ENCODE results near the gene HDAC4.

HDAC4 gene

DNA sequence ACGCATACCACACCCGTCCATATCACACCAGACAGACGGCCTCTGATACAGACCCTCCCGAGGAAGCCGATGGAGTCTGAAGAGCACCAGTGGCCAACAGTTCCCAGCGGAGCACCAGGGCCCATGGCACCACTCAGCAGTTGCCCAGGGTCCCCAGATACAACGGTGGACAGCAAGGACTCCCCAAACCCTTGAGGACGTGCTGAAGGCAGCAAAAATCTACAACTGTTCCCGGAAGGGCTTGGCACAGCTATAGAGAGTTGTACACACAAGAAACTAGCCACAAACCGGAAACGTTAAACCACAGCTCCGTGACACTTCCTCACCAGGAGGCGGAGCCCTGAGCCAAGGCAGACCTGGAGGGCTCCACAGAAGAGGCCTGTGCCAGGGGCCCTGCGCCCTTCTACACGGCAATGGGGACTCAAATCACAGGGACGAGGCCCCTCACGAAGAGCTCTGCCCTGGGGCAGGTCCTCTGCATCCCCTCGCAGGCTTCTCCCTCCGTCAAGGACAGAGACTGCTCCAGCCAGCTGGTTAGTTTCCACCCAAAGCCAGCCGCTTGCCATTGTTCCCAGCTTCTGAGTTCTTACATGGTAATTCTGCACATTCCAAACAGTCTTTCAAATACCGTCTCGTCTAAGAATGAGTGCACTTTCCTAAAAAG, 133.4 kb downstream of the HDAC4 start:
- DNase-seq (ENCODE audit: low read depth in 2 of 2): peak; percentile 88 to 90

- DNase-seq (ENCODE audit: low read depth in 2 of 2): no peak
Observed at GRCh38 chr2:239266779-239267287, 134.0 kb downstream of the HDAC4 start.

DNA sequence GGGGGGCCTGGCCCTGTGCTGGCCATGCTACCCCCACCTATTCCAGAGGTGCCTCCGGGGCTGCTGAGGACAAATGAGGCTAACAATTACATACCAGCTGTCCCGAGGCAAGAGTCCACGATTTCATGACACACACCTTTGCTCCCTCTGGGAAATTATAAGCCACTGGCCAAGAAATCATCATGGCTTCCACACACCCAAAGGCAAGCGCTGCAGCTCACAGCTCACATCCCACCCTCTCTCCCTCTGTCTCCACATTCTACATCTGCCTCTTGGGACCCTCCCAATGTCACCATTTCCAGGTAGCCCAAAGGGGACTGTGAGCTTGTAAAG, 134.4 kb downstream of the HDAC4 start:
- DNase-seq (ENCODE audit: low read depth in 2 of 2): no peak

DNA sequence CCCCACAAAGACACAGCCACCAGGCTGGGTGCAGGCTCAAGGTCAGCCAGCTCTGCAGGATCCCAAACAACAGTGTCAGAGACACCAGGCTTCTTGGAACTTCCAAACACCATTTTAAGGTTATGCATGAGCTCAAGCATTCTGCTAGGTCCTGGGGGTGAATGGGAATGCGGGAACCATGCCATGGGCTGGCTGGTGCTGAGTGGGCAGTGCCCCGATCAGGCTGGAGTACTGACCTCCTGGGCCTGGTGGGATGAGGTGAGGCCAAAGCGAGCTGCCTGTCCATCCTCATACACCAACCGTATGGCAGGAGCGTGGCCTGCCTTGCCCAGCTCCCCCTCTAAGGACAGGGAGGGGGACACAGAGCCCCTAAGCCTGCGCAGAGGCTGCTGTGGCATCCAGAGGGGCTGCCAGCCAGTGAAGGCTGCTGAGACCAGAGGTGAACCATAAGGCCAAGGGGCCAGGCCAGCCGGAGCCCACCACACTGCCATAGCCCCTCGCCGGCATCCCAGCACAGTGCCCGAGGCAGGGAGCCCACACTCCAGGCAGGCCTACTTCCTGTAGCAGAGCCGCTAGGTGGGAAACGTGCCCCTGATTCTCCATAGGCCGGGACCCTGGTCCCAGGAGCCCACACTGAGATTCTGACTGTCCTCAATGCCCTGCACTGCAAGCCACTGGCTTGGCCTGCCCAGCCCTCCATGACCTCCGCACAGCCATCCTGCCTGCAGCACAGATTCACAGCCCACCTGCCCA, 135.0 kb downstream of the HDAC4 start:
- DNase-seq (ENCODE audit: low read depth in 2 of 2): no peak

- peak in 1 of 2 donors; percentile 54 for DNase-seq (ENCODE audit: low read depth in 2 of 2)
Observed at GRCh38 chr2:239264838-239265651, 135.8 kb downstream of the HDAC4 start.

DNA sequence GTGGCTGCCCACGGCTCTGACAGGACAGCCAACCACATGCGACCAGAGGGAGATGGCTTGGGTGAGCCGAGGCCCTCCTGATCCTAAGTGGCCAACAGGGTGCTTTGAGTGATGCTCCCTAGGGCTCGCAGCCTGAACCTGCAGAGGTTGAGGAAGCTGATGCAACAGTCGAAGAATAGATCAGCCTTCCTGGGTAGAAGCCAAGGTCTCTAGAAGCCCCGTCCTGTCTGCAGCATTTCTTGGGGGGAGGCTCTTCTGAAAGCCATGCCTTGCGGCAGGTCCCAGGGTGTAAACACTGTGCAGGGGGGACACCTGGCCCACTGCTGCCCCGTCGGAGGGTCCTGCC, 136.4 kb downstream of the HDAC4 start:
- DNase-seq (ENCODE audit: low read depth in 2 of 2): no peak

DNA sequence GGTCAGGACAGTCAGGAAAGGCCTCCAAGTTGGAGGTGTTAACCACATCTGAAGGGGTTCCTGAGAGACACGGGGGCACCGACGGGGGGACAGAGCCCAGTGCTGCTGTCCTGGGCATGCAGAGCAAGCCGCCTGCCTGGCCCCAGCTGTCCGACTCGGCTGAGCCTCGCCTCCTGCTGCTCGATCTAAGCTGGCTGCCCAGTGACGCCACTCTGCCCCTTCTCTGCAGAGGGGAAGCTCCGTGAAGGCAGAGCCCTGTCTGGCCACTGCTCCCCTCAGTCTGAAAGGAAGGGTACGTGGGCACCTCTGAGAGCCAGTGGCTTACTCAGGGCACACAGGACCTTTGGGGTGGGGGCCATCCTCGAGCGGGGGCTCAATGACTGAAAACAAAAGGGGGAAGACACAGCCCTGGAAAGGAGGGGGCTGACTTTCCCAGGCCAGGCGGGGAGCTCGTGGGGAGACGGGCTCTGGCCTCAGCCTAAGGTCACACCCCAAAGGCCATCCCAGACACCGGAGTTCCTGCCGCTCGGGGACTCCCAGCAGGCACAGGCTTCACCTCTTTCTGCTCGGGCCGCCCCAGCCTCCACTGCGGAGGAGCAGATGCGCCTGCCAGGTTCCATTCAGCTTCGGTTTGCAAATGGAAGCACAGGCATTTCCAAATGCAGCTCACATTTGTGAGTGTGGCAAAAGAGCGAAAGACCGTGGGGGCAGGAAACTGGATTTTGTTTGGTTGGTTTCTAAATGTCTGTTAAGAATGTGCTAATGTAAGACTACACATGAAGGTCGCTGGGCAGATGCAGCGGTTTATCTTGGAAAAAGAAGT, 136.9 kb downstream of the HDAC4 start:
- no peak for DNase-seq (ENCODE audit: low read depth in 2 of 2)

- no peak for DNase-seq (ENCODE audit: low read depth in 2 of 2)
Observed at GRCh38 chr2:239263231-239263630, 137.6 kb downstream of the HDAC4 start.

DNA sequence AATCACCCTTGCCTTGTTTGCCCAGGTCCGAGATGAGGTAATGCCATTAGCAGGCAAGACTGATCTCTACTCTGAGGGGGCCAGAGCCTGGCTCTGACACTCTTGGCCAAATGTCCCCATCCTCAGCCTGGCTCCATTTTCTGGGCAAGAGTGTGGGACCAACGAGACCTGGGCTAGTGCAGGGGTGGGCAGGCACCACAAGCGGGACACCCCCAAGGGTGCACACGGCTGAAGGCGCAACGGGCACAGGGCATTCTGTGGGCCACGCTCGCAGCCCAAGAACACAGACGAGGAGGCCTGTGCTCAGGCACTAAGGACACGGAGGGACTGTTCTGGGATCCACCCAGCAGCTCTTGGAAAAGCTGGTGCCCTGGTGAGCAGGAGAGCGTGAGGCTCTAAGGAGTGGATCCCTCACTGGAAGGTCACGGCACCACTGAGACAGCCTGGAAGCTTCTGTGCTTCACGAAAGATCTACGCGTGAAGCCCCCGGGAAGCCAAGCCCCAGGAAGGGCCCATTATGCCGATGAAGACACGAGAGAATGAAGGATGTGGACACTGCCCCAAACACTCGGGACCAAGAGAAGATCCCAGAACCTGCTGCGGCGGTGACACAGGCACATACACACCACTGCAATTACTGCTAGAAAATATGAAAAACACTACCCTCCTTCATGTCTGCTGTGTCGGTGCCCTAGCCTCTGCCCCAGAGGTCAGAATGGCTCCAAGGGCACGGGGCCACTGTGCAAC, 138.2 kb downstream of the HDAC4 start:
- DNase-seq (ENCODE audit: low read depth in 2 of 2): no peak

- no peak for DNase-seq (ENCODE audit: low read depth in 2 of 2)
Observed at GRCh38 chr2:239261796-239262483, 138.9 kb downstream of the HDAC4 start.

- no peak for DNase-seq (ENCODE audit: low read depth in 2 of 2)
Observed at GRCh38 chr2:239261356-239261755, 139.5 kb downstream of the HDAC4 start.

DNA sequence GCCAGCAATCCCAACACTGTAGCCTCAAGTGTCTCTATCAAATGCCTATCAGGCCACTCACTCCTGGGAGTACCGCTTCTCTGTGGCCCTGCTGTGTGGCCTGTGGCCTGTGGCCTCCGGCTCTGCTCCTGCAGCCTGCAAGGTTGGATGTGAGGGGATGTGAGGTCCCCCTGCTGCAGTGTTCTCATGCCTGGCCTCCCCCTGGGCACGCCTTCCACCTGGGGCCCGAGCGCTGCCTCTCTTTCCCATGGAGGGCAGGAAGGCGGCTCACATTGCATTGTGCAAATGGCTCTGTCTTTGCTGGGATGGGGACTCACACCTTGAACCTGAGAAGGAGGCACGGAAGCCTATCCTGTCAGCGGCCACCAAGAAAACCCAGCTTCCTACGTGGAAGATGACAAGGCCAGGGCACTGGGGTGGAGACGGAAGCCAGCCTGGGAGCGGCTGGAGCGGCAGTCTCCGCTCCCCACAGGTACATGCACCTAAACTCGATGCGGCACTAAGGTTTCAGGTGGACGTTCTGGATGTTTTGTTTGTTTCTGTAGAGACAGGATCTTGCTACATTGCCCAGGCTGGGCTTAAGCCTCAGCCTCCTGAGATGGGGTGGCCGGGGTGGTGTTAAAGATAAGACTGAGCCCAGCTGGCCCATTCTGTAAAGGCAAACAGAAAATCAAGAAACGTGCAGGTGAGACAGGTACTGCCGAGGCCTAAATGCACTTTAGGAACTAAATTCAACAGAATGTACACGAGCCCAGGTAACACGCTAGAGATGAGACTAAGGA, 140.1 kb downstream of the HDAC4 start:
- no peak for DNase-seq (ENCODE audit: low read depth in 2 of 2)

GRCh38 chr2:239259603-239260298, 141.1 kb downstream of the HDAC4 start:
- DNase-seq (ENCODE audit: low read depth in 2 of 2): no peak

- no peak for DNase-seq (ENCODE audit: low read depth in 2 of 2)
Observed at GRCh38 chr2:239259173-239259572, 141.6 kb downstream of the HDAC4 start.

DNA sequence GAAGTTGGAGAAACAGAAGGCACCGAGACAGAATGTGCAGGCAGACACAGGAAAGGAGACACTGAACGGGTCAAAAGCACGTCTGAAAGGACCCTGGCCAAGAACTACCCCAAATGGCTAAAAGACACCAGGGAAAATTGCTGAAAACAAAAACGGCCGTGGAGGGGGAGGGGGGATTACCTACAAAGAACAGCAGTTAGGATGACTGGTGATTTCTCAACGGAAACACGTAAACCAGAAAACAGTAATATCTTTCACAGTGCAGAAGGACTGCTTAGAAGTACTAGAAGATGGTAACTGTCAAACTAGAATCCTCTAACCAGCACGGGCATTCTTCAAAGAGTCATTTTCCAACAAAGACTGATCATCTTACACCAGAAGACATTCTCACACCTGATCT, 142.6 kb downstream of the HDAC4 start:
- DNase-seq (ENCODE audit: low read depth in 2 of 2): no peak

GRCh38 chr2:239257511-239257937, 143.3 kb downstream of the HDAC4 start:
- no peak for DNase-seq (ENCODE audit: low read depth in 2 of 2)

DNA sequence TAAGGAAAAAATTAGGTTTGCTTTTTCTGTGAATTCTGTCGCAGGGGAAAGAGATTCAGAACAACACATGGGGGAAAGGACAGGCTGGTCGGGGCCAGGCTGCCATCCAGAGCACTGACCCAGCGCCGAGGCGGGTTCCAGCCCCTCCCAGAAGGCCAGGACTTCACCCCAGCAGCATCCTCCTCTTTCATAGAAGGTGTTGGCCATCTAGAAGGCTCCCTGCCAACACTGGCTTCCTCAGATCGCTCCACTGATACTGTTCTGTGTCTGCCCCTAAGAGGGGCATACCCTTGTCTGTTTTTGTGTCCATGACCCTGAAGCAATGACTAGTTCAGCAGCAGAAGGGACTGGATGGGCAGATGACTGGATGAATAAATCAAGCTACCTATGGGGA, 144.5 kb downstream of the HDAC4 start:
- no peak for DNase-seq (ENCODE audit: low read depth in 2 of 2)

DNA sequence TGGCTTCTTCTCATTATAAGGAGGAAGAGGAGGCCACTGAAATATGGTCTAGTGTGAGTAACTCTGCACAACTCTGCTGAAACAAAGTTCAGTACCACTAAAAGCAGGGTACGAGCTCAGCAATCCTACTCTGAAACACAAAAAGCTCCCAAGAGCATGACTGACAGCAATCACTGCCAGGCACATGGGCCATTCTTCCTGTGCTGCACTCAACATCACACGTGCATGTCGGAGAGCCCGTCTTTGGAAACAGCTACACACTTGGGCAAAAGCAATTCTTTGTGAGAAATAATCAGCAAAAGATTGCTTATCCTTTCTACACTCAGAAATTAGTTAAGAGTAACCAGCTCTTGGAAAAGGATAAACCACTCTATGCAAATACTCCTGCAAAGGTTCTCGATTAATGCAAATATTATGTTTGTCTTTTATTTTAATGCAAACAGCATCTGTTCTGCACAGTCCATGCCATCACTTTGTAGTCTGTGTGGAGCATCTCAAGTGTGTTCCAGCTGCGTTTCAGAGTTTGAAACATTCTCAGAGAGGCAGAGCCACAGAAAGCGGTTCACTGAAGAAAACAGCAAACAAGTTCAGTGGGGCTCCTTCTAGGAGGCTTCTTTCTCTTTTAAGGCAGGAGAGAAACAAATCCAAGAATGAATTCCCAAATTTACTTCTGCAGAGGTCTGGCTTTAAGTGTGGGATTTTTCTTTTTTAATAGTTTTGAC, 145.0 kb downstream of the HDAC4 start:
- no peak for DNase-seq (ENCODE audit: low read depth in 2 of 2)
